A172 (cell line): ENCODE measurements around the gene ALDH1A2. TPM values are rescaled to one million over a fixed set of nuclear protein-coding genes. Genes with fewer than 3 reads are reported as not detected.
"Not testable (repeated sequence)": the region's sequence is repeated elsewhere in the genome, so short reads cannot be mapped to it uniquely, and the experiment has no call there.

ENCODE experiments used
- DNase-seq: peaks from one replicate; pipeline ENCODE4 v3.0.0-alpha.2; 2015; ENCODE audit warnings: low spot score
- total RNA-seq: library from RNA; depleted of rRNA; stranded (reverse); fragments of >200 nt; shearing (Covaris generic); gene quantifications from 2 replicates; pipeline ENCODE4 v1.2.3, GENCODE V29; 2014; rRNA removed

ALDH1A2 gene
- not detected in 2 replicates for total RNA-seq

DNA sequence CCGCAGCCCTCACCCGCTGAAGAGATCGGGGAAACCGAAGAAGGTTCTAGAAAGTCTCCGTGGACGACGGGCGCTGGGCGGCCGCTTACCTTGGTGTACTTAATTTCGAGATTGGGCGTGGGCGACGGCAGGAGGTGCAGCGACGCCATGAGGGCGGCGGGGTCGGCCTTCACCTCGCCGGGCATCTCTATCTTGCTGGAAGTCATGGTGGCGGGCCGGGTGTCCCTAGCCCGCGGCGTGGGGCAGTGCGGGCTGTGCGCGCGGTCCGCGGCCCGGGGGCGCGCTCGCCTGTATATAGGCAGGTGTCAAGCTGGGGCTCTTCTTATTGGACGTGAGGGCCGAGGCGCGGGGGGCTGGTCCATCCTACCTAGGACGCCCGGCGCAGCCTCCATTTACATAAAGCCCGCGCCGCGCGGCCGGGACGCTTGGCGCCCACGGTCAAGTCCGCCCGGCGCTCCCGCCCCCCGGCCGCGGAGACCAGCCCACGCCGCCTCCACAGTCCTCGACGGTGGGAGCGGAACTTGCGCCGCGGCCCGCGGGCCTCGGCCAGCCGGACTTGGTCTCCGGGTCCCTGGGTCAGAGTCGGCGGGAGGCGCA, at the start of gene ALDH1A2:
TSS of gene ALDH1A2 (minus strand) at position 267 of the 597 bp plus-strand sequence. CDS start at position 206, 61 bp downstream.
- DNase-seq, result no peak

DNA sequence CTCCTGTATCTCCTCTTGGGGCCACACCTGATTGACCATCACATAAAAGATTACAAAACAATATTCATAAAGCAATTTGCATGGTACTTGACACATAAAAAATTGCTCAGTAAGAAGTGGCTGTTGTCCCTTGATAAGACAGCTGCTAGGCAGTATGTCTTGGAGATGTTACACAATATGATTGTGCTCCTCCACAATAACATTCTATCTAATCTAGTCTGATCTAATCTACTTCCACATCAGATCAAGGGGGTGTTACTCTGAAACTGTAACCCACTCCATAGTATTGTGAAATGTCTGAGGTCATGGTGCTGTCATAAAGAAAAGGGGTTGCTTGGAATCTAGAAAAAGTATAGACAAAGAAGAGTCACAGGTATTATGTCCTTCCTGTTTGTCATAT, 49.3 kb upstream of the ALDH1A2 start:
- no peak for DNase-seq

DNA sequence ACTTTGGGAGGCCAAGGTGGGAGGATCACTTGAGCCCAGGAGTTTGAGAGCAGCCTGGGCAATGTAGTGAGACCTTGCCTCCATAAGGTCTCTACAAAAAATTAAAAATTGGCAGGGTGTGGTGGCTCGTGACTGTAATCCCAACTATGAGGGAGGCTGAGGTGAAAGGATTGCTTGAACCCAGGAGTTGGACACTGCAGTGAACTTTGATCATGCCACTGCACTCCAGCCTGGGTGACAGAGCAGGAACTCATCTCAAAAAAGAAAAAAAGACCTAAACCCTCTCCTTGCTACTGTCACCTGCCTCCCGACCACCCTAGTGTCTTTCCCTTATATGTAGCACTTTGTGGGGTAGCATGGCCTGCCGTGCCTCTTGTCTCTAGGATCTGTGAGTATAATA, 48.9 kb upstream of the ALDH1A2 start:
- DNase-seq, result no peak

DNA sequence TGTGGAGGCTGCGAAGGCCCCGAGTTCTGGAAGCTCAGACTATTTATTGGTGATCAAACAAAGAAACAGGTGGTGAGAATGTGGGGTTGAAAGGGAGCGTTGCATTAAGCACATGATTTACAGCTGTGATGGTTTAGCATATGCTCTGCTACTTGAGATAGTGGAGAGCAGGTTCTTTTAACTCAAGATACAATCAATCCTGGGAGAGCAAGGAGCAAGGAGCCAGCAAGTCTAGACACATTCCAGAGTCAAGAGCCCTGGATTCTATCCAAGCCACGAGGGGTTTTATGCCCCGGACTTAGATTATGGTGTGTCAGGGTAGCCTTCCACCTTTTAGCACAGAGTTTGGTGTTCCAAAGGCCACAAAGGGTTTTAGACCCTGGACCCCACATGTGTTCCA, 47.8 kb upstream of the ALDH1A2 start:
- not testable (repeated sequence) for DNase-seq

DNA sequence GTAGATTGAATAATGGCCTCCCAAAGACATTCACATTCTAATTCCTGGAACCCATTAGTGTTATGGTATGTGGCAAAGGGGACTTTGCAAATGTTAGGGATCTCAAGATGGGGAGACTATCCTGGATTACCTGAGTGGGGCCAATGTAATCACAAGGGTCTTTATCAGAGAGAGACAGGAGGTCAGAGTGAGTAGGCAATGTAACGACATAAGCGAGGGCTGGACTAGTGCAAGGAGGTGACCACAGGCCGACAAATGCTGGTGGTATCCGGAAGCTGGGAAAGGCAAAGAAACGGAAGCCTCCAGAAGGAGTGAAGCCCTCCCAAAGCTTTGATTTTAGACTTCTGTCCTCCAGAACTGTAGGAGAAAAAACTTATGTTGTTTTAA, 46.2 kb upstream of the ALDH1A2 start:
- no peak for DNase-seq

DNA sequence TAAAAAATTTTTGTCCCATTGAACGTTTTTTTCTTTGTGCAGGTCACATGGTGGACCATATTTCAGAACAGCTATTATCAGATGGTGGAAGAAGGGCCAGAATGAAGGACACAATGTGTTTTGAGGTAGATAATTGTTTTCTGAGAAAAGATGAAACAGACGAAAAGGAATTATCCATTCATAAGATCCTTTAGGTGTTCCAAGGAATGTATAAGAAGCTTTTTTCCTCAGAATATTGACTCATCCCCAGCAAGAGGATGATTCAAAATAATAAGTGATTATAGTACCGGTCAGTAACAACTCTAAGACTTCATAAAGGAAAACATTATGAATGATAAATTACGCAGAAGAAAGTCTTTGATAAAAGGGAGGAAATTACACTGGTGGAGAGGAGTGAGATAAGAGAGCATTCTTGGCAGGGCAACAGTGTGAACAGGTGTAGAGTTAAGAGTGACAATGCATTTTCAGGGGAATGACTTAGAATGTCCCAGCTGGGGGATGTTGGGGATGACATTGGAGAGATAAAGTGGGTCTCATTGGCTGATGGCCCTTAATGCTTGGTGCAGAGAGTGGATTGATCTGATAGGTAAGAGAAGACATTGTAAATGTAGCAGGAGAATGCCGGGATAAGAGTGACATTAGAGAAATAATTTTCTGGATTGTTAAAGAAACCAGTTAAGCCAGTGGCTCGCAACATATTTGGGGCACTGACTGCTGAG, 45.6 kb upstream of the ALDH1A2 start:
- no peak for DNase-seq

DNA sequence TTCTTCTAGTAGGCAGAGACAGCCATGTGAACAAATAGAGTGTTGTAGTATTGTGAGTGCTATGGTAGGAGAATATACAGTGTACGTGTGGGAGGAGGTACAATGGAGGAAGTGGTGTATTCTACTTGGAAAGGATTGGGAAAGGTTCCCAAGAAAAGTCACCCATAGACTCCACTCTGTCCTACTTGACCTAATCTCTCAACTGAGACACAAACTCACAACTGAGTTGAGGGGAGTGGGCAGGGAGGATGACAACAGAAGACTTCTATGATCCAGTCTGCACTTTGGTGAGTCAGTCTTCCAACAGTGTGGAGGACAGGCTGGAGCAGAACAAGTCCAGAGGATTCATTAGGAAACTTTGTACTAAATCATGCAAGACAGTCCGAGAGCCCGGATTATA, 43.9 kb upstream of the ALDH1A2 start:
- no peak for DNase-seq

DNA sequence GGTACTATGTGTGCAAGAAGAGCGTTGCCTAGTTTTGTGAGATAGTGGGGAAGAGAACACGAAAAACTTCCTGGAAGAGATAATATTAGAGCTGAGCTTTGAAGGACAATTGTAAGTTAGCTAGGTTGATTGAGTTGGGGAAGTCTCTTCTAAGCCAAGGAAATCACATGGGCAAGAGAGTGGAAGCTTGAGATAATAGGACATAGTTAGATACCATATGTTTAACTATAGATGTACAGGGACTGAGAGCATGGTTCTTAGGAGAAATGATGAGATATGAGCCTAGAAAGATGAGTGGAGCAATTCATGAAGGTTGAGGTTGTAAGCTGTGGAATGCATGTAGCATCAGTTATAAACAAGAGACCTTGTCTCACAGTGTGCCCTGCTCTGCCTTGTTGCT, 42.6 kb upstream of the ALDH1A2 start:
- DNase-seq, result no peak

DNA sequence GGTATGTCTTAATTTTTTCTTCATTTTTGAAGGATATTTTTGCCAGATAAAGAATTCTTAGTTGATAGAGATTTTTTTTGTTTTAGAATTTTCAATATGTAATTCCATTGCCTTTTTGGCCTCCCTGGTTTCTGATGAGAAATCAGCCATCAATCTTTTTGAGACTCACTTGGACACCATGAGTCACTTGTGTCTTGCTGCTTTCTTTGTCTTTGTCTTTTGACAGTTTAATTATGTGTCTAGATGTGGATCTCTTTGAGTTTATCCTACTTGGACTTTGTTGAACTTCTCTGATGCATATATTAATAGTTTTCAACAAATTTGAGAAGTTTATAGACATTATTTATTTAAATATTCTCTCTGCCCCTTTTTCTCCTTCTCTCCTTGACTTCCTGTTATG, 38.0 kb upstream of the ALDH1A2 start:
- no peak for DNase-seq

DNA sequence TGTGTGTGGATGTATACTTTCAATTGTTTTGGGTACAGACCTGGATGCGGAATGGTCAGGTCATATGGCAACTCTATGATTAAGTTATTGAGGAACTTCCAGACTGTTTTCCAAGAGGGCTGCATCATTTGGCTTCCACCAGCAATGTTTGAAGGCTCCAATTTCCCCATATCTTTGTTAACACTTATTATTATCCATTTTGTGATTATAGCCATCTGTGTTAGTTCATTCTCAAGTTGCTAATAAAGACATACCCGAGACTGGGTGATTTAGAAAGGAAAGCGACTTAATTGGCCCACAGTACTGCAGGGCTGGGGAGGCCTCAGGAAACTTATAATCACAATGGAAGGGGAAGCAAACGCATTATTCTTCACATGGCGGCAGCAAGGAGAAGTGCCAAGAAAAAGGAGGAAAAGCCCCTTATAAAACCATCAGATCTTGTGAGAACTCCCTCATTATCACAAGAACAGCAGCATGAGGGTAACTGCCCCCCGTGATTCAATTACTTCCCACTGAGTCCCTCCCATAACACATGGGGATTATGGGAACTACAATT, 31.1 kb upstream of the ALDH1A2 start:
- no peak for DNase-seq

DNA sequence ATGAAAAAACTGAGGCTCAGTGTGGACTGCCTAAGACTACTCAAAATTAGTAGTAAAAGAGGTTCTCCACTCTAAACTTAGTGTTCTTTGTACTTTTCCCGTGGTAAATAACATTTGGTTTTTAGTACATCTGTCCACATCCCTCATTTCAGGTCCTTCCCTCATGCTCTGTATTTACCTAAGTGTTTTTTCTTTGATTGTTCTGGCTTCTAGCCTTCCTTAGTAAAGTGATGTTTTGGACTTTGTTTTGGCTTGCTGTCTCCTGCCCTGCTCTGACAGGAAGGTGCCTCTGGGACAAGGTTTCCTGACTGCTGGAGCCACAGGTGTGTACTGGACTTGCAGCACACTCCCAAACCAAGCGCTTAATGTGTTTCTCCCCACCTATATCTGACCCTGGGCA, 29.9 kb upstream of the ALDH1A2 start:
- no peak for DNase-seq

DNA sequence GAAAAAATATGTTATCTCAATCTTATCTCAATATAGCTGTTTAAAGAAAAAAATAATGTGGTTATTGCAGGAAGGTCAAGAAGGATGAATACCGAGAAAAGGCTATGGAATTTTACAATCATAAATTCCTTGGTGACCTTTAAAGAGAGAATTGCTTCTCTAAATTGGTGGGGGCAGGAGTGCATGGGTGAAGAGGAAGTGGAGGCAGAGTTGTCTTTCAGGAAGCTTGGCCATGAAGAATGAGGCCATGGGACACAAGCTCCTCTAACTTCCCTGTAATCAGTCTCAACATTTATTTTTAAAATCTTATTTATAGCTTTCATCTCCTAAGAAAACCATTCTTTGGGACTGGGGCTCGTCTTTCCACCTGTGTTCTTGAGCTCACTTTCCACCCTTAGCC, 22.4 kb upstream of the ALDH1A2 start:
- no peak for DNase-seq

DNA sequence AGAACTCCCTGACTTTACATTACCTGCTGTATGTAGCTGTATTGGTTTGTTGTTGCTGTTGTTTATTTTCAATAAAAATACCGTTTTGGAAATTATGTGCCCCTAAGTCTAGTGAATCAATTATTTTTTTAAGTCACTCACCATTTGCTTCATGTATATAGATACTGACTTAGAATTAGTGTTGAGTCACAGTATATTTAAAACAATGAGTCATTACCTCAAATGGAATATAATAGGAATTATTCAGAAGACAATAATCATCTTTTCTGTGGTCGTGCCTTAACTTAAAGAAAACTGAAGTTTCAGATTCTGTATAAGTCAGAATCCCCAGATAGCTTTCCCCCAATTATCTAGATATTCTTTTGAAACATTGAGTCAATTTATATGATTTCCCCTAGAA, 21.0 kb upstream of the ALDH1A2 start:
- DNase-seq, result no peak

DNA sequence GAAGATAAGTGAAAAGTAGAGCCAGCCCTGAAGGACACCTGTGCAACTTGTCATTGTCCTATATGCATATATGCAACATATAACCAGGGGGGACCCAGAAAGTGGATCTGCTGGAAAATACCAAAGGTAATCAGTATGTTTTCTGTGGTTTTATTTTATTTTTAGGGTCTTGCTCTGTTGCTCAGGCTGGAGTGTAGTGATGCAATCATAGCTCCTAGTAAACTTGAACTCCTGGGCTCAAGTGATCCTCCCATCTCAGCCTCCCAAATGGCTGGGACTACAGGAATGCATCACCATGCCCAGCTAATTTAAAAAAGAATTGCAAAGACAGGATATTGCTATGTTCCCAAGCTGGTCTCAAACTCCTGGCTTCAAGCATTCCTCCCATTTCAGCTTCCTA, 18.0 kb upstream of the ALDH1A2 start:
- DNase-seq, result no peak

DNA sequence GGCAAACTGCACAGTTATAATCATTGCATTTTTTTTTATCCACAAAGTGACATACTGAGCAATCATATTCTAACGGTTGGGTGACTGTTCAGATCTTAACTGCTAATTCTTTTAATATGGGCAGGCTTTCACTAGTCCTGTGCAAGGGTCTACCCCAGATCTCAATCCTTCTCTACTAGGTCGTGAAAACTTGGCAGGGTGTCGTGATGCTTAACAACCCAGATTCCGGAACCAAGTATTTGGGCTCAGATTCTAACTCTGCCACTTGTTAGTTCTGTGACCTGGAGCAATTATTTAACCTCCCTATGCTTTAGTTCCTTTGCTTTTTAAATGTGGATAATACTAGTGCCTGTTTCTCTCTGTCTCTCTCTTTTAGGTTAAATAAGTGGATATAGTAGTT, 16.4 kb upstream of the ALDH1A2 start:
- DNase-seq, result no peak

DNA sequence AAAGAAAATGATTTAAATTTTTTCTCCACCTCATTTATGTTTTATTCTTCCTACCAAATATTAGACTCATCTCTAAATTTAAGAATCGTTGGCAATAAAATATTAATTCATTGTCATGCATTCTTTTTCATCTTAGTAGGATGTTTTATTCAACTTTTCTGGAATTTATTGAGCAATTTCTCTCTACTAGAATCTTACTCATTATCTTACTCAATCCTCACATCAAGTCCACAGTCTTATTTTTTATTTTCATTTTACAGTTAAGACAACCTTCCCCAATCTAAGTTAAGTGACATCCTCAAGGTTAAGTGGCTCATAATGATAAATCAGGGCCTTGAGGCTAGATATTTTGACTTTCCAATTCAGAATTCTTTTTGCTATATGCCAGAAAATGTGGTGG, 15.9 kb upstream of the ALDH1A2 start:
- DNase-seq, result no peak

DNA sequence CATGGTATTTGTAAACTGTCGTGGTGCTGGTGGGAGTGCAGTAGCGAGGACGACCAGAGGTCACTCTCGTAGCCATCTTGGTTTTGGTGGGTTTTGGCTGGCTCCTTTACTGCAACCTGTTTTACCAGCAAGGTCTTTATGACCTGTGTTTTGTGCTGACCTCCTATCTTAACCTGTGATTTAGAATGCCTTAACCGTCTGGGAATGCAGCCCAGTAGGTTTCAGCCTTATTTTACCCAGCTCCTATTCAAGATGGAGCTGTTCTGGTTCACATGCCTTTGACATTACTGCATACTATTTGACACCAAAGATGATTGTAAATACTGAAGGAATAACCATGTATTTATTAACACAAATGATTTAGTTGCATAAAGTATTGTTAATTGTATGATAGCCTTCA, 15.4 kb upstream of the ALDH1A2 start:
- DNase-seq, result not testable (repeated sequence)

DNA sequence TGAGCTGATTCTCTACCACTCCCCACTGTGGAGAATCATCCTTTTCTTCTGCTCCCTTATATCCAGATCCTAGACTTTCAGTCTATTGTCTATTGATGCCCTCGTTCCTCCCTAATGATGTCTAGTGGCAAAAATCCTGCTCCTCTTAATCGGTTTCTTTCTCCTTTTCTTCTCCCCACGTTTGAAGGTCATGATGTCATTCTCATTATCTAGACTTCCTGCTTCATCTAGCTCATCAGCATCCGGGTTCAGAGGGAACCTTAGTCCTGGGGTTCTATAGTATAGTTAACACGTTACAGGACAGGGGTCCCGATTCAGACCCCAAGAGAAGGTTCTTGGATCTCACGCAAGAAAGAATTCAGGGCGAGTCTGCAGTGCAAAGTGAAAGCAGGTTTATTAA, 14.9 kb upstream of the ALDH1A2 start:
- no peak for DNase-seq

DNA sequence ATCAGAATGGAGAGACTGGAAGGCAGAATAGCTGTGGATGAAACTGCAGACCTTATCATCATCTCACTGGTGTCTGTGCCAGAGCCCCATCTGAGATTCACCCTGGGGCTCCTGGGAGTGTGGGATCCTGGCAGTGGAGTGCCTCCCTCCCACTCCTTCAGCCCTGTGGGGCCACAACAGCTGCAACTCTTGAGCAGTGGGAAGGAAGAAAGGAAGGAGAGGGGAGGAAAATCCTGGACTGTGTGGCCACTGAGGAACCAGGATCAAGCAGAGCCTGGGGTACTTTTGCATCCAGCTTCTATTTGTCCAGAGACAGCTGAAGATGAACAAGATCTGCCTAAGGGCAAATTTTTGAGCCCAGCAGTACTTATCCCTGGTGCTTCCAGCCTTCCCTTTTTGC, 13.1 kb upstream of the ALDH1A2 start:
- no peak for DNase-seq

DNA sequence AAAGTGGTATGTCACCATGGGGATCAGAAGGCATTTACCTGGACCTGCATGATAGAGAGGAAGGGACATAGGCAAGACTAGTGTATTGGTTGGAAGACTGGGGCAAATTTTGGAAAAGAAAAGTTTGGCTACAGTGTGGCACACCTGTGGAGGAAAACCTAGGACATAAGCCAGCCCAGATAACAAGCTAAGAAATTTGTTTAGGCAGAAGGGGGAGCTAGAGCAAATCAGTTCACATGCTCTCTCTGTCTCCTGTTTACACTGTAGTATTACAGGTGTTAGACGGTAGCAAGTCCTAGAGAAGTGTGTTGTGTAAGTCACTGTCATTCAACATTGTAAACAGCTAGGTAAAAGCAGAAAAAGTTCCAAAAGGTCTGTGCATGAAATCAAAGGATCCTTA, 11.9 kb upstream of the ALDH1A2 start:
- DNase-seq, result peak; percentile 4

DNA sequence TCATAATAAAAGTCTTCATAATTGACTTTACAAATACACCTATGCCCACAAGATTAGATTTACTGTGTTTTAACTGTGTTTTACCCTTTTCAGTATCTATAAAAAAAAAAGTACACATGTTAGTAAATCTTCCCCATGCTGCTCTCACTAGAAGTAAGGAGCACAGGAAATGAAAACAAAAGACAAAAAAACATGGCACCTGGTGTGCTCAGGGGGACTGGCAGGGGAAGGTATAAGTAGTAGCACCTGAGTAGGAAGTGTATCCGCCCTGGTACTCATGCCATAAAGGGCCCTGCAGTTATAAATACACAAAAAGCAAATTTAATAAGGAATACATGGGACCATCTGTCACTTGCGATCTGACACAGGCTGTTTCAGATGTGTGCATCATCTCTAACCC, 8.9 kb upstream of the ALDH1A2 start:
- no peak for DNase-seq

DNA sequence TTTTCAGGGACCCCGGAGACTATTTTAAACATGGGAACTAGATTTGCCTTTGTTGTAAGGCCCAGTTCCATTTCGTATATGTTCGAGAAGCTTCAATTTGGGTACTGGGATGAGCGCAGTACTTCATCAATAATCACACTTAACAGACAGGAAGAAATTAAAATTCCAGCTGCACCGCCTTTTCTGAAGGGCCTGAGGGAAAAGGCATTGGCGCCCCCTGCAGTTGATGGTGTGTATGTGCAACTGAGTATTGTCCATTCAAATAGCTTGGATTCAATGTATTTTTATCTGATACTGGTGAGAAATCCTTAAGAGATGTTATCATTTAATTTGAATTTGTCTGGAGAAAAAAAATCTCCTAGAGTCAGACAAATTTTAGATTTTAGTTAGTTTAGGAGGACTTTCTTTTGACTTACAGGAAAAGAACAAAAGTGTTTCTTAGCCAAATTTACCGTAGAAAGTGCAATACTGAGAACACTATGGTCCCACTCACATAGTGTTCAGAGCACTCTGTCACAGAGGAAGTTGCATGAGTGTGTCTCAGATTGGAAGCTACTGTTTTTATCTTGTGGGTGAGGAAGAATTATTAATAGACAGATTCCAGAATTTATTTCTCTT, 5.4 kb upstream of the ALDH1A2 start:
- DNase-seq, result peak; percentile 49

DNA sequence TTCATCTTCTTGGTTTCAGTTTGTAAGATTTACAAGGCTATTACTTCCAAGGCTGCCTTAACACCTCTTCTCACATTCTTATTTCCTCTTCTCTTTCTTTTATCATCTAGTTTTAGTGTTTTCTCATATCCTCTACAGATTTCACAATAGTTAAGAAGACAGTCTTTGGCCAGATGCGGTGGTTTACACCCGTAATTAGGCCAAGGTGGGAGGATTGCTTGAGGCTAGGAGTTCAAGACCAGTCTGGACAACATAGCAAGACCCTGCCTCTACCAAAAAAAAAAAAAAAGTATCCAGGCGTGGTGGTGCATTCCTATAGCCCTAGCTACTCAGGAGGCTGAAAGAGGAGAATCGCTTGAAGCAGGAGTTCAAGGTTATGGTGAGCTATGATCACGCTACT, 3.5 kb upstream of the ALDH1A2 start:
- no peak for DNase-seq
